A673 (cell line): ENCODE measurements around the gene RPL26. TPM values are rescaled to one million over a fixed set of nuclear protein-coding genes. Genes with fewer than 3 reads are reported as not detected.
A peak's percentile ranks its signal among the peaks of the same experiment; 100 is the strongest.

Source experiments
- Bru-seq: library from RNA; stranded (reverse); fragments of 400-500 nt; gene quantifications from one replicate; lab custom pipeline; 2021; lab: Mats Ljungman, UMichigan
- BruChase-seq, 2 experiments: library from RNA; stranded (reverse); fragments of 400-500 nt; gene quantifications; one replicate each; lab custom pipeline; 2021; lab: Mats Ljungman, UMichigan
- BruUV-seq: library from RNA; stranded (reverse); fragments of 400-500 nt; replicated peaks from 2 replicates; lab custom pipeline; 2021; lab: Mats Ljungman, UMichigan
- CTCF ChIA-PET: fragments of 300-600 bp; sonication (Branson Sonifier 250); formaldehyde crosslinking; loops from one replicate; lab custom pipeline; 2022; ENCODE audit warnings: antibody characterized with exemption; lab: Charles Lee
- POLR2A ChIA-PET: fragments of 300-600 bp; sonication (Branson Sonifier 250); formaldehyde crosslinking; loops from one replicate; lab custom pipeline; 2022; ENCODE audit warnings: antibody characterized with exemption; ENCODE audit not compliant: low non-redundant PET; lab: Charles Lee
- DNase-seq: peaks from one replicate; pipeline ENCODE4 v3.0.0-alpha.2; 2015; ENCODE audit warnings: low spot score
- H3K27ac ChIP-seq: fragments of 200-600 bp; sonication (generic); 2 replicates; pipeline ENCODE4 v1.5.1; 2016; ENCODE audit warnings: mixed run types, low read depth, mild to moderate bottlenecking, mixed read lengths, antibody characterized with exemption, low read length; ENCODE audit not compliant: poor library complexity, severe bottlenecking
- H3K27me3 ChIP-seq: fragments of 200-600 bp; sonication (generic); replicated peaks from 2 replicates; pipeline ENCODE4 v1.6.1; 2017; ENCODE audit warnings: mixed run types, low read depth, mild to moderate bottlenecking, mixed read lengths, antibody characterized with exemption, low read length; ENCODE audit not compliant: insufficient read depth, poor library complexity
- H3K36me3 ChIP-seq: fragments of 200-600 bp; sonication (generic); 2 replicates; pipeline ENCODE4 v1.6.1; 2016; ENCODE audit warnings: mixed run types, mild to moderate bottlenecking, mixed read lengths, antibody characterized with exemption, low read length; ENCODE audit not compliant: insufficient read depth, poor library complexity, severe bottlenecking
- H3K4me1 ChIP-seq: fragments of 200-600 bp; sonication (generic); 2 replicates; pipeline ENCODE4 v1.6.1; 2017; ENCODE audit warnings: mixed run types, mild to moderate bottlenecking, mixed read lengths, antibody characterized with exemption, low read length; ENCODE audit not compliant: insufficient read depth, poor library complexity, severe bottlenecking
- H3K4me3 ChIP-seq: fragments of 200-600 bp; sonication (generic); 2 replicates; pipeline ENCODE4 v1.5.1; 2016; ENCODE audit warnings: low read depth, mixed run types, mild to moderate bottlenecking, mixed read lengths, low read length; ENCODE audit not compliant: poor library complexity, severe bottlenecking
- H3K9me3 ChIP-seq: fragments of 200-600 bp; sonication (generic); 2 replicates; pipeline ENCODE4 v1.6.1; 2016; ENCODE audit warnings: mixed run types, low read depth, mild to moderate bottlenecking, mixed read lengths, antibody characterized with exemption, low read length; ENCODE audit not compliant: poor library complexity, severe bottlenecking
- CTCF ChIP-seq: fragments of 300-800, 200-600 bp; sonication (generic); conservative IDR thresholded peaks from 2 replicates; pipeline ENCODE4 v1.5.1; 2017; ENCODE audit warnings: low read depth, mild to moderate bottlenecking, antibody characterized with exemption, low read length, moderate library complexity, mixed read lengths
- EZH2 ChIP-seq: fragments of 200-600 bp; sonication (generic); IDR thresholded peaks from 2 replicates; pipeline ENCODE4 v1.6.1; 2017; ENCODE audit warnings: borderline replicate concordance, low read depth, mild to moderate bottlenecking, mixed read lengths, antibody characterized with exemption, low read length; ENCODE audit not compliant: poor library complexity, severe bottlenecking
- intact Hi-C: fragments of 100-400 bp; cut with micrococcal nuclease; formaldehyde crosslinking; loops from one replicate; pipeline ENCODE4 v1.10.0; 2022; ENCODE audit not compliant: unreplicated experiment
- long read RNA-seq: library from polyadenylated mRNA; stranded (forward); transcript quantifications from one replicate; pipeline ENCODE4 v2.0.0, GENCODE V29; 2022
- total RNA-seq: library from RNA; stranded (reverse); gene quantifications from 2 replicates; pipeline ENCODE4 v1.2.3, GENCODE V29; 2021

Gene RPL26
- total RNA-seq (1,604 and 1,668 TPM in 2 replicates), Bru-seq, nascent RNA (percentile 100 among the genes with signal in this experiment), BruChase-seq, experiment 1, labeled RNA remaining after a 2-hour chase (percentile 100 among the genes with signal in this experiment), BruChase-seq, experiment 2, labeled RNA remaining after a 6-hour chase (percentile 100 among the genes with signal in this experiment)
- long read RNA-seq, transcript RPL26-209 (4 exons, 870 nt): minor isoform, 39 of 554 reads
- long read RNA-seq, transcript RPL26-214 (4 exons, 528 nt): major isoform, 432 of 554 reads
- long read RNA-seq, transcript RPL26-206 (4 exons, 763 nt): minor isoform, 24 of 554 reads
- long read RNA-seq, partial matches to known transcripts: 38 of 554 reads
- long read RNA-seq, other reads (novel, unspliced or antisense): 15 of 554 reads

GRCh38 chr17:8383143-8383822 is at the start of gene RPL26:
Gene RPL26 (minus strand): TSS chr17:8383193. CDS start chr17:8382310, 883 bp downstream.
- ChIA-PET POLR2A (no interaction called here), CTCF (interaction anchor here (0.6 to 1.5 kb wide), 5 partner anchors 22 to 363 kb away, joined by 3 to 7 read pairs (median 6); partner anchors contain the start of gene NDEL1)
- peak; percentile 100 for DNase-seq
- Histone ChIP-seq H3K27ac (peak within 1 kb of the TSS; percentile 91), H3K27me3 (no peaks in the 10 kb centered on the region), H3K9me3 (no peaks in the 10 kb centered on the region), H3K4me1 (peaks cover 33% of the 10 kb centered on the region), H3K36me3 (peaks cover 41% of the 10 kb centered on the region), H3K4me3 (peak within 1 kb of the TSS; percentile 79)
- TF ChIP-seq CTCF (peak; percentile 97), EZH2 (no peak)
- BruUV-seq: no TSS peak
- intact Hi-C loops: loop anchor here (1.0 to 5.0 kb wide), 2 partner anchors 54 to 363 kb away; partner anchors contain the start of gene NDEL1

- Histone ChIP-seq H3K27ac (no peak overlapping the region), H3K36me3 (no peaks in the 10 kb centered on the region), H3K27me3 (no peaks in the 10 kb centered on the region), H3K4me1 (no peaks in the 10 kb centered on the region), H3K4me3 (no peak overlapping the region), H3K9me3 (no peaks in the 10 kb centered on the region)
- POLR2A ChIA-PET: no interaction called here
- intact Hi-C loops: no loop called here
- DNase-seq: peak; percentile 9
- BruUV-seq: no TSS peak
- CTCF ChIA-PET: no interaction called here
- TF ChIP-seq EZH2: no peak
- TF ChIP-seq CTCF: no peak
Observed at GRCh38 chr17:8430966-8431365, 48.0 kb upstream of the RPL26 start.

- H3K4me1 ChIP-seq: no peaks in the 10 kb centered on the region
- no peaks in the 10 kb centered on the region for H3K27me3 ChIP-seq
- H3K4me3 ChIP-seq: no peak overlapping the region
- ChIA-PET POLR2A (no interaction called here), CTCF (no interaction called here)
- TF ChIP-seq CTCF (no peak), EZH2 (no peak)
- no TSS peak for BruUV-seq
- intact Hi-C loops: no loop called here
- H3K9me3 ChIP-seq: no peaks in the 10 kb centered on the region
- no peak for DNase-seq
- H3K36me3 ChIP-seq: no peaks in the 10 kb centered on the region
- no peak overlapping the region for H3K27ac ChIP-seq
Observed at GRCh38 chr17:8426802-8427201, 43.8 kb upstream of the RPL26 start.
